22Rv1 (cell line): ENCODE measurements around the gene RBMS1.

ENCODE experiments used
- H3K27ac ChIP-seq: fragments of 450-650 bp; 2 replicates; pipeline ENCODE4 v1.5.1; 2017
- CTCF ChIP-seq: fragments of 450-650 bp; IDR thresholded peaks from 2 replicates; pipeline ENCODE4 v1.5.1; 2017; ENCODE audit warnings: mild to moderate bottlenecking
- ZFX ChIP-seq: fragments of 450-650 bp; IDR thresholded peaks from 2 replicates; pipeline ENCODE4 v1.6.1; 2017; ENCODE audit warnings: antibody characterized with exemption, borderline replicate concordance

The RBMS1 gene

GRCh38 chr2:160532388-160532787 lies 38.8 kb upstream of the RBMS1 start:
- no peak for TF ChIP-seq CTCF
- no peak for TF ChIP-seq ZFX
- no peak overlapping the region for H3K27ac ChIP-seq

- no peak overlapping the region for H3K27ac ChIP-seq
- TF ChIP-seq CTCF (no peak), ZFX (no peak)
These were observed 29.5 kb upstream of the RBMS1 start for GRCh38 chr2:160522951-160523710.

GRCh38 chr2:160517731-160518130 lies 24.1 kb upstream of the RBMS1 start:
- H3K27ac ChIP-seq, result no peak overlapping the region
- TF ChIP-seq CTCF (no peak), ZFX (no peak)

- TF ChIP-seq ZFX, result no peak
- TF ChIP-seq CTCF, result no peak
- H3K27ac ChIP-seq, result no peak overlapping the region
These were observed 23.1 kb upstream of the RBMS1 start for GRCh38 chr2:160516547-160517365.

GRCh38 chr2:160515120-160515519 lies 21.5 kb upstream of the RBMS1 start:
- TF ChIP-seq ZFX, result no peak
- no peak for TF ChIP-seq CTCF
- no peak overlapping the region for H3K27ac ChIP-seq

- no peak for TF ChIP-seq CTCF
- no peak for TF ChIP-seq ZFX
- no peak overlapping the region for H3K27ac ChIP-seq
These were observed 19.5 kb upstream of the RBMS1 start for GRCh38 chr2:160513120-160513519.

GRCh38 chr2:160512491-160512890 lies 18.9 kb upstream of the RBMS1 start:
- H3K27ac ChIP-seq, result no peak overlapping the region
- TF ChIP-seq ZFX (no peak), CTCF (no peak)
